NCI-H2029 treated with DMSO at 0.1 percent for 48 hours (cell line): ENCODE results near the gene HTR2C.
"Not testable (repeated sequence)": the region's sequence is repeated elsewhere in the genome, so short reads cannot be mapped to it uniquely, and the experiment has no call there.

Source experiments
- DNase-seq: peaks from one replicate; lab custom pipeline; 2025; lab: John Stamatoyannopoulos, UW

The HTR2C gene

DNA sequence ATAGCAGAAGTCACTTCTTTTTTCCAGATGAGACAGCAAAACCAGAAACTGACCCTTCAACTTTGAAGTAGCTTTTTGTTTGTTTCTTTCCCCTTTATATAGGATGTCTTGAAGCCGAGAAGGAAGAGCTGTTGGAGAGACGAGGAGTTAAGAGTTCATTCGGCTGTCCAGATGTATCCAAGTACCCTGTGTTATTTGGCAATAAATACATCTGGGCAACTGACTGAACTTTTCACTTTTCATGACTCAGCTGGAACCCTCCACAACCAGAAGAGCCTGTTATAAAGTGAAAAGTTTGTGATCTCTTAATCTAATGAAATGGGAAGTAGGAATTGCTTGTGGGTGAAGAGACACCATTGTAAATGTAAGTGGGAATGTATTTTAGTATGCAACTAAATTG, 131.2 kb downstream of the HTR2C start:
- DNase-seq, result no peak

DNA sequence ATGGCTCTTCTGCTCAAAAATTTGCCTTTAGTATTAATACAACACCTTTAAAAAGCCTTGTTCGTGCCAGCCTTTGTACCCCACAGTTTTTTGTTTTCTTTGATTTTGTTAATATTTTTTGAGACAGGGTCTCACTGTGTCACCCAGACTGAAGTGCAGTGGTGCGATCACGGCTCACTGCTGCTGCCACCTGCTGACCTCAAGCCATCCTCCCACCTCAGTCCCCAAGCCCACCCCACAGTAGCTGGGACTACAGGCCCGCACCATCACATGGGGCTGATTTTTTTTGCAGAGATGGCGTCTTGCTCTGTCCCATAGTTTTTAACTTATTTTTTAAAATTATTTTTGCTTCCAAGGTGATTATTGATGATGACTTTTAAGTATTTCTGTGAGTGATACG, 134.0 kb downstream of the HTR2C start:
- no peak for DNase-seq

DNA sequence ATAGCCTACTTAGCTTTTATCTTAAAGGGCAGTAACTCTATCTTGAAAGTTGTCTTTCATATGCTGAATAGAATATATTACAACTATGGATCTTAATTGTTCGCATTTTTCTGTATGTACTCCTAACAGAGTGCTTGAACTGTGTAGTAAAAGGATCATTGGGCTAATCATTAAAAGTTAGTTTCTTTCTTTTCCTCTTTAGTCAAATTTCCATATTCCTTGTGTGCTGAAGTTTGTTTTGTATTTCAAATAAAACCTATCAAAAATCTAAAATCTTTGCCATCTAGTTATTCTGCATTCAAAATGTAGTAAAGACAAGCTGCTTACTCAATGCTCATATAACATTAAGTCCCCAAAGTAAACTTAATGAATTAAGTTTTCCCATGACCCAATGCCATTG, 182.7 kb downstream of the HTR2C start:
- no peak for DNase-seq

DNA sequence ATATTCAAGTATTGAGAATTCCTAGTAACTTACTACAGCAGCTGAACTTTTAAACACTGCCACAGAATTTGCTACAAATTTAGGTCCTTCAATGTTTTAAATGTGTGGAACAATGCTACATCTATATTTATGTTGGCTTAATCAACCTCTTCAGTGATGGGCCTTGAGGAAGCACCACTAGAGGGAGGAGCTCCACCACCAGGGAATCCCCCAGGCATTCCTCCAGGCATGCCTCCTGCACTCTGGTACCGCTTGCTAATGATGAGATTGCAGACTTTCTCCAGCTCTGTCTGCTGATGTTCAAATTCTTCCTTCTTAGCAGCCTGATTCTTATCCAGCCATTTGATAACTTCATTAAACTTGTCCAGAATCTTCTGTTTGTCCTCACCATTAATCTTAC, 190.8 kb downstream of the HTR2C start:
- no peak for DNase-seq

DNA sequence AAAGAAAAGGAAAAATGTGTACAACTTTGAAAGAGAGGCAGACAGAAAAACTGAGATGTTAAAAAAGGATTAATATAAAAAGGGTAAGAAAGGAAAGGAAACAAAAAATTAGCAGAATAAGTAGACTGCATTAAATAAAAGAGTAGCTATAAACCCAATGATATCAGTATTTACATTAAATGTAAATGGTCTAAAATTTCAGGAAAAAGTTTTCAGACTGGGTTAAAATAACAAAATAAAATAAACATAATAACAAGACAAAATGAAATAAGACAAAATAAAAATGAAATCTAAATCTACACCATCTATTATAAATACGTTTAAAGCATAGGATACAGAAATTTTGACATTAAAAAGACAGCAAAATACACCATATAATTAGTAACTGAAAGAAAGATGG, 199.0 kb downstream of the HTR2C start:
- DNase-seq, result no peak

DNA sequence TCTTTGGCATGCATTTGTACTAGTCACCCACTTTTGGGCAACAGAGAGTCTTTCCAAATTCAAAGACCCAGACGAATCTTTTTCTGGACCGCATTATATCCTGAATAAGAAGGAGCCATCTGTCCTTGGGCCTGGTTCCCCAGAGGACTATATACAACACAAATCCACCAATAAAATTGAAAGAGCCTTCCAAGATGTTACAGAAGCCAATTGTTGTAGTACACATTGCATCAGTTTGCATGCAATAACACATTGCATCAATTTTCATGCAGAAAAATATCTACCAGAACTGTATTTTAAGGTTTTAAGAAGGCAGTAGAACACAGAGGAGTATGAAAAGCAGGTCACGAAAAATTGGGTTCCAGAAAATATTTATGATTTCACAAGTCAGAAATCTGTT, 203.2 kb downstream of the HTR2C start:
- no peak for DNase-seq

DNA sequence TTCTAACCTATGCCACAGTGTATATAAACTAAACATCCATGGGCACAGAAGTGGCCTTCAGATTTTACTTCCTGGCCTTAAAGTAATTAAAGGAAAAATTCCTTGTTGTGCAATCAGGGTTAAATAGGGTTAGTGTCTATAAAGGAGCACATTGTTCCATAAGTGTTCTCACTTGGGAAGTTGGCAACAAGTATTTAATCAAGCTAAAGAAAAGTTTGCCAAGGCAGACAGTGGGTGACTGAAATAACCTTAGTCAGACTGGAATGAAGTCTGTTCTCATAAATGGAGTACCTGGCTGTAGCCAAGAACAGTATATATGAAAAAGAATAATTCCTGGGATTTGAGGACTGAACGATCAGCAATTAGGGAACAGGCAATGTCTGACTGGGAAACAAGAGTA, 213.6 kb downstream of the HTR2C start:
- DNase-seq, result no peak

DNA sequence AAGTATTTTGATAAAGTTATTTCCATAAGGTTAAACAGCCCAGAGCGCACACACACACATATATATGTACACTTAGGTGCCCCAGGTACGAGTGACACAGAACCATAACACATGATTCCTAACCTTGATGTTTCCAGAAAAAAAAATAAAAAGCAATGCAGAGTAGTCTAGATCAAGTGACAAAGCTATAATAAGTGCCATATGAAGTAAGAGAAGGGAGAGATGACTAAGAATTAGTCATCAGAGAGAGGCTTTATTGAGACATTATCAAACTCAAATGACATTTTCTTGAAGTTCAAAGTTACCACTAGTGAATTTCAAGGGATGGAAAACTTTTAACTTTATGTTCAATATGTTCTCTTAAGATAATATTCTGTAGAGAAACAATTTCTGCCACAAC, 215.0 kb downstream of the HTR2C start:
- no peak for DNase-seq

DNA sequence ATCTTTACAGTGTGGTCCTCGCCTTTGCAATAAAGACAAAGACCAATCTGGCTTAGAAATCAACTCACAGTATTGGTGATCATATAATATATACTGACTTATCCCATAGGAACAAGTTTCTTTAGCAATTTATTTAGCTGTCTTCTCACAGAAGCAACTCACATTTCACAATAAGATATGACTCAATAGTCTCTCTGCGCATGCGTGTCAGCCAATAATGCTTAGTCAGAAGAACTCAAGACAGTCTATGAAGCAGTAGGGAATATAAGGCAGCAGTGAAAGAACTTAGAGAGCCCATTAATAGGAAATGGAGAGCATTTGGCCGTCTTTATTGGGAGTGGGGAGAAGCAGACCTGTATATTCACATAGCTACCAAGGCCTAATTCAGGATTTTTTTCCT, 216.8 kb downstream of the HTR2C start:
- no peak for DNase-seq

DNA sequence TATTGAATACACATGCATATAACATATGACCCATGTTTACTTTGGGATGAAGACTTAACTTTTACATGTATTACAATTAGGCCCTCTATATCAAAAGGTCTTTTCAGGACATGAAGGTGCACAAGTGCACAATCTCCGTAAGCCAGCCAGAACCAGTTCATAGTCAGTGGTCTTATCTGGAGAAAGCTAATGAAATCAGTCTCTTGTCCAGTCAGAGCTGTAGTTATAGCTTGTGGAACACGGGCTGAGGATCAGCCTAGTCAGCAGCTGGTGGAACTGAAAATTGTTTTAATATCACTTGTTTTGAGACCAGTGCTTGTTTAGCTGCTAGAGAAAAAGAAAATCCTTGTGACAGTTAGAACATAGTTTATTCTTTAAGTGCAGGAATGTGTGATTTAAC, 235.6 kb downstream of the HTR2C start:
- DNase-seq, result no peak

DNA sequence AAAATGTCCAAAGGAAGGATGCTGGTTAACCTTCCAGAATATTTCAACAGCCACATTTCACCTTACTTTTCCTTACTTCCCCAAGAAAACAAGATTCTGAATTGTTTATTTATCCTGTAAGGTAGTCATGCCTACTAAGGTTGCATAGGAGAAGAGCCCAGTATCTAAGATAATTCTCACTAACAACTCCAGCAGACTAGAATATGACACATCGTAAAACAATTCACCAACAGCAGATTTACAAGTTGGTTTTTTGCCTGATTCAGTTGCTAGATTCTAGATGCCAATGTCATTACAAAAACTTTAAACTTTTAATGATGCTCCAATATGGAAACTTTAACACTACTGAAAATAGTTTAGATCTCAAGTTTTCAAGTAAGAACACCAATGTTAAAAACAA, 257.2 kb downstream of the HTR2C start:
- DNase-seq, result no peak

DNA sequence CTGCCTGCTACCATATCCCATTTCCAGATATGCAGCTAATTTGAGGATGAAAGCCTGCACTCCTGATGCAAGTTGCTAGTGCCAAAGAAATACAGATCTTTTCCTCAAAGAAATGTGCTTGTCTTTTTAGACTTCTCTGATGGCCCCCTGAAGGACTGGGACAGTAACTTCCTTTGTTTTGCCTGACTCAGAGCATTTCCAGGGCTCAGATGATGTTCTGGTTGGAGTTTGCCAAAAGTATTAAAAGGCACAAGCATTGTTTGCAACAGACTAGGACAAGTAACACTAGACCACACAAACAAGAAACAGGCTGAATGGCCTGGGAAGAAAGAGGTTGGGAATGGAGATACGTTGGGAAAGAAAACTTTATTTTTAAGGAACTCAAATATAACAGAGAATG, 258.3 kb downstream of the HTR2C start:
- no peak for DNase-seq

DNA sequence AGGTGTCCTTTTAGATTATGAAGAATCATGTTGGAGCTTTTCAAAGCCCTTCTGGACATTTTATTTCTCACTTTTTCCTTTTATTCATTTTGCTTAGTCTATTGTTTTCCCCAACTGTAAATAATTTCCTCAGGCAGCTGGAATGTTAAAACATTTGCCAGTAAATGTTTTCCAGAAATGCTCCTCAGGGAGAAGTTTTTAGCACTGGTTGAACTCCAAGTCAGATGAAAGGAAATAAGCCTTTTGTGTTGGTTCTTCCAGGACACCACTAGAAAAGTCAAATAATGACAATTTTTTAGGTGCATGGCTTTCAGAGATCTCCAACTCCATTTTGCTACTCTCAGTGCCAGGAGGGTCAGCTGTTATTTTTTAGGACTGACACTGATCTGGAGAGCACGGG, 305.6 kb downstream of the HTR2C start:
- DNase-seq, result no peak

DNA sequence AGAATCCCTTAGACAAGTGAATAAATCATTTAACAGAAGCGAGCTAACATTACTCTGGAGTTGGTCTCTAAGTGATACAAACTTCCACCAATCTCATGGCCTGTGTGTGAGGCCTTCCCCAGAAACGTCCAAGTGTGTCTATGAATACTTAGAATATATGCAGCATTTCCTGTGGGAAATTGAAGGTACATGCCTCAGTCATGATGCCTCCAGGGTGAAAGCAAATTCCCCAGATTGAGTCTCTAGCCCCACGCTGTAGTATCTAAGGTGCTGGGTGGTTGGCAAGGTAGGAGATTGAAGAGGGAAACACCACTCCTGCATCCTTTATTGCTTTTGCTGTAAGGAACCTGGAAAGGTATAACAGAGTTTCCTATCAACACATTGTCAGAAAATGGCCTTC, 319.7 kb downstream of the HTR2C start:
- no peak for DNase-seq

DNA sequence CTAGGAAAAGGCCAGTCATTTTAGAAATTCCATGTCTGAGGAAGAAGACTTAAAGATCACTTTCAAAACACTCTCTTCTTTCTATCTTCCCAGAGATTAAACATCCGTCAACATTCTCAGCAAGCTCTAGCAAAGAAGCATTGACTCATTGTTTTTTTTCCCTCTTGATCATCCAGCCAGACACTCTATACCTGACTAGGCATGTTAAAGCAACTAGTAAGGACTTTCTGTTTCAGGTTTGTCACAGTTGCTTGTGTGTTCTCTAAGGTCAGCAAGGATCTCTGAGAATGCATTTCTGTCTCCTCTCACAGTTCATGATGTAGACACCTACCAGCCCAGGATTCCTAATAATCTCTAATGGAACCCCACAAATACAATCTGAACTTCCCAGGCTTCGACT, 321.4 kb downstream of the HTR2C start:
- no peak for DNase-seq

DNA sequence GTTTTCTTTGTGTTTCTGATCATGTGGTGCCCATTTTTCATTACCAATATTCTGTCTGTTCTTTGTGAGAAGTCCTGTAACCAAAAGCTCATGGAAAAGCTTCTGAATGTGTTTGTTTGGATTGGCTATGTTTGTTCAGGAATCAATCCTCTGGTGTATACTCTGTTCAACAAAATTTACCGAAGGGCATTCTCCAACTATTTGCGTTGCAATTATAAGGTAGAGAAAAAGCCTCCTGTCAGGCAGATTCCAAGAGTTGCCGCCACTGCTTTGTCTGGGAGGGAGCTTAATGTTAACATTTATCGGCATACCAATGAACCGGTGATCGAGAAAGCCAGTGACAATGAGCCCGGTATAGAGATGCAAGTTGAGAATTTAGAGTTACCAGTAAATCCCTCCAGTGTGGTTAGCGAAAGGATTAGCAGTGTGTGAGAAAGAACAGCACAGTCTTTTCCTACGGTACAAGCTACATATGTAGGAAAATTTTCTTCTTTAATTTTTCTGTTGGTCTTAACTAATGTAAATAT, 323.2 kb downstream of the HTR2C start:
- DNase-seq, result no peak

DNA sequence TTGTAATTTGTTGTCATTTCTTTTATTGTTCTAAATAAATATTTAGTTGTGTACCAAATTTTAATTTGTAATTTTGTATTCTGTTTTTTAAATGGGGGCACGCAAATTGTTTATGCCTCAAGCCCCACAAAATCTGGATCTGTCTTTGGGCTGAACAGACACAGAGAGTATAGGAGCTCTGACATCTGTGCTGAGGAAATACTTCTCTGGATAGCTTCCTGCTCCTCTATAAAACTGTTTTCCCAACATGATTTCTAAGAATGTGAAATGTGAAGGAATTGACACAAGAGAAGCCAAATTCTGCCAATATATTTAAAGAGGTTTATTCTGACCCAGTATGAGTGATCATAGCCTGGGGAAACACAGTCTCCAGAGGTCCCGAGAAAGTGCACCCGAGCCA, 340.5 kb downstream of the HTR2C start:
- no peak for DNase-seq

DNA sequence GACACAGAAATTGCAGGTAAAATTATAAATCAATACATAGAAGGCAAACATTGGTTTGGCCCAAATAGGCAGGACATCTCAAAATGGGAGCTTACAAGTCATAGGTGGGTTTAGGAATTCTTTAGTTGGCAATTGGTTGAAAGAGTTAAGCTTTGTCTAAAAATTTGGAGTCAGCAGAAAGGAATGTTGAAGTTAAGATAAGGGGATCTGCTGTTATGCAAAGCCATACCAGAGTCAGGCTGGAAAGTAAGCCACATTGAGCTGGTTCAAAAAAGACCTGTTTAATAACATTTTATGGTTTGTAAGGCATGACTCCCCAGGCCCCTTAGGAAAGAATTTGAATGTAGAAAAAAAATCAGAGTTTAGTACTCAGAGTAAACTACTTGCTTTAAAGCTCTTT, 341.0 kb downstream of the HTR2C start:
- DNase-seq, result no peak

DNA sequence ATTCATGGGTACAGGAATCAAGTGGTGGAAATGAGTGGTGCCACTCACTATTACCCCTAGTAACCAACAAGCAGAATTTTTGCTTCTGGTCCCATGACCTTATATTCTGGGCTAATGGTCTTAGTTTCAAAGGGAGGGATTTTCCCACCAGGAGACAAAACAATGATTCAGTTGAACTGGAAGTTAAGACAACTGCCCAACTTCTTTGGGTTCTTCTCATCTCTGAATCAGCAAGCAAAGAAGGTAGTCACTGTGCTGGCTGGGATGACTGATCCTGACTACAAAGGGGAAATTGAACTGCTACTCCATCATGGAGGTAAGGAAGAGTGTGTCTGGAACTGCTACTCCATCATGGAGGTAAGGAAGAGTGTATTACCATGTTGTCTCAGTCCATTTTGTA, 346.3 kb downstream of the HTR2C start:
- DNase-seq, result no peak

DNA sequence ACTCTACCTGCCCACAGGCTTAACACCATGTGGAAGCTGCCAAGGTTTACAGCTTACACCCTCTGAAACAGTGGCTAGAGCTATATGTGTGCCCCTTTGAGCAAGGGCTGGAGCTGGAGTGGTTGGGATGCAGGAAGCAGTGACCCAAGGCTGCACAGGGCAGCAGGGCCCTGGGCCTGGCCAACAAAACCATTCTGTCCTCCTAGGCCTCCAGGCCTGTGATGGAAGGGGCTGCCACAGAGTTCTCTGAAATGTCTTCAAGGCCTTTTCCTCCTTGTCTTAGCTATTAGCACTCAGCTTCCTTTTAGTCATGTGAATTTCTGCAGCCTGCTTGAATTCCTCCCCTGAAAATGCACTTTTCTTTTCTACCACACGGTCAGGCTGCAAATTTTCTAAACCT, 348.7 kb downstream of the HTR2C start:
- DNase-seq, result no peak

DNA sequence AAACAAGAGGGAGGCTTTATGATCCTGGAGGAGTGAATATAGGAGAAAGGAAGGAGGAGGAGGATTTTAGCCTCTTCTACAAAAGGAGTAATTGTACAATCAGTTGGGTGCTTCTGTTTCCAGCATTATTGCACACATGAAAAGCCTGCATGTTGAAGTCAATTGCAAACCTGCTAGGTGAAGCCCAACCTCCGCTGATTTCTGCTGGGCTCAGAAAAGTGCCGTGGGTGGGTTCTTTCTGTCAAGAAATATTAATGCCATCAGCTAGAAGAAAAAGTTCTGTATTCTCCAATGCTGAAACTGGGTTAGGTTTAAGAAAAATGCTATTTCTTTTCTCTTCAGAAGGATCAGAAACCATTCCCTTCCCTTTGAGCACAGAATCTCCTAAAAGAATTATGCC, 349.4 kb downstream of the HTR2C start:
- not testable (repeated sequence) for DNase-seq

DNA sequence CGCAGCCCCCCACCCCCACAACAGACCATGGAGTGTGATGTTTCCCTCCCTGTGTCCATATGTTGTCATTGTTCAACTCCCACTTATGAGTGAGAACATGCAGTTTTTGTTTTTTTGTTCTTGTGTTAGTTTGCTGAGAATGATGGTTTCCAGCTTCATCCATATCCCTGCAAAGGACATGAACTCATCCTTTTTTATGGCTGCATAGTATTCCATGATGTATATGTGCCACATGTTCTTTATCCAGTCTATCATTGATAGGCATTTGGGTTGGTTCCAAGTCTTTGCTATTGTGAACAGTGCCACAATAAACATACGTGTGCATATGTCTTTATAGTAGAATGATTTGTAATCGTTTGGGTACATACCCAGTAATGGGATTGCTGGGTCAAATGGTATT, 353.2 kb downstream of the HTR2C start:
- not testable (repeated sequence) for DNase-seq

DNA sequence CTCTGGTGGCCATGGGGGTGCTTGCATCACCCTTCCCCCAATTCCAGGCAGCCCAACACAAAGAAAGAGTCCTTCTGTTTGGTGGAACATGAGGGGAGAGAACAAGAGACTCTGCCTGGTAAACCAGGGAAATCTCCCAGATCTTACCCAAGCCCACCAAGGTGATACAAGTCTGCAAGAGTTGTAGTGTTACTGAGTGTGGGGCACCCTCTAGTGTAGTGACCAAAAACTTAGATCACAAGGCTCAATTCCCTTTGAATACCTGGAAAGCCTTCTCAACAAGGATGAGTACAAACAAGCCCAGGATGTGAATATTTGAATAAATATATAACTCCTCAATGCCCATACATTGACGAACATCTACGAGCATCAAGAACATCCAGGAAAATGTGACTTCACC, 368.8 kb downstream of the HTR2C start:
- no peak for DNase-seq
